H9 (cell line): Measurements from ENCODE around the gene SSUH2. TPM values are rescaled to one million over a fixed set of nuclear protein-coding genes. Genes with fewer than 3 reads are reported as not detected.

ENCODE experiments used
- DNase-seq: peaks from one replicate; pipeline ENCODE4 v3.0.0-alpha.2; 2017
- H2AFZ ChIP-seq: one replicate; pipeline ENCODE4 v1.6.1; 2013; ENCODE audit warnings: mild to moderate bottlenecking, low read length, control low read depth, moderate library complexity
- H2AK5ac ChIP-seq: 2 replicates; pipeline ENCODE4 v1.6.1; 2013; ENCODE audit warnings: low read length, control low read depth, mixed read lengths; ENCODE audit not compliant: insufficient read length
- H2BK120ac ChIP-seq: one replicate; pipeline ENCODE4 v1.6.1; 2013; ENCODE audit warnings: low read depth, mild to moderate bottlenecking, low read length, control low read depth, inconsistent platforms; ENCODE audit not compliant: poor library complexity, severe bottlenecking
- H2BK12ac ChIP-seq: 2 replicates; pipeline ENCODE4 v1.6.1; 2013; ENCODE audit warnings: low read length, control low read depth, mixed read lengths, low read depth; ENCODE audit not compliant: insufficient read length
- H2BK15ac ChIP-seq: 2 replicates; pipeline ENCODE4 v1.6.1; 2013; ENCODE audit warnings: low read depth, low read length, control low read depth
- H2BK20ac ChIP-seq: one replicate; pipeline ENCODE4 v1.6.1; 2013; ENCODE audit warnings: low read depth, mild to moderate bottlenecking, low read length, control low read depth, inconsistent platforms; ENCODE audit not compliant: poor library complexity, severe bottlenecking
- H2BK5ac ChIP-seq: 2 replicates; pipeline ENCODE4 v1.6.1; 2013; ENCODE audit warnings: low read length, control low read depth, mixed read lengths; ENCODE audit not compliant: insufficient read length
- H3K14ac ChIP-seq: 2 replicates; pipeline ENCODE4 v1.6.1; 2013; ENCODE audit warnings: low read length, control low read depth; ENCODE audit not compliant: insufficient read depth
- H3K18ac ChIP-seq: 2 replicates; pipeline ENCODE4 v1.6.1; 2013; ENCODE audit warnings: low read depth, mild to moderate bottlenecking, mixed read lengths, low read length, control low read depth; ENCODE audit not compliant: insufficient read length
- H3K23ac ChIP-seq: 2 replicates; pipeline ENCODE4 v1.6.1; 2013; ENCODE audit warnings: low read length, control low read depth, mixed read lengths, low read depth; ENCODE audit not compliant: insufficient read length
- H3K23me2 ChIP-seq: 2 replicates; pipeline ENCODE4 v1.6.1; 2013; ENCODE audit warnings: low read depth, mild to moderate bottlenecking, mixed read lengths, low read length, control low read depth; ENCODE audit not compliant: insufficient read length, poor library complexity, severe bottlenecking
- H3K27ac ChIP-seq: 2 replicates; pipeline ENCODE4 v1.5.1; 2013; ENCODE audit warnings: low read length, control low read depth, mixed read lengths, low read depth; ENCODE audit not compliant: insufficient read length
- H3K27me3 ChIP-seq: 2 replicates; pipeline ENCODE4 v1.6.1; 2013; ENCODE audit warnings: low read length, control low read depth, inconsistent platforms; ENCODE audit not compliant: insufficient read depth
- H3K4ac ChIP-seq: 2 replicates; pipeline ENCODE4 v1.6.1; 2013; ENCODE audit warnings: low read depth, mild to moderate bottlenecking, control low read depth, inconsistent platforms, low read length, moderate library complexity
- H3K4me1 ChIP-seq: 2 replicates; pipeline ENCODE4 v1.6.1; 2013; ENCODE audit warnings: low read length, control low read depth, inconsistent platforms; ENCODE audit not compliant: insufficient read depth
- H3K4me2 ChIP-seq: 2 replicates; pipeline ENCODE4 v1.6.1; 2013; ENCODE audit warnings: low read length, control low read depth, mixed read lengths; ENCODE audit not compliant: insufficient read length, insufficient read depth
- H3K56ac ChIP-seq: 2 replicates; pipeline ENCODE4 v1.6.1; 2013; ENCODE audit warnings: low read depth, mild to moderate bottlenecking, mixed read lengths, low read length, control low read depth; ENCODE audit not compliant: insufficient read length
- H3K79me1 ChIP-seq: 2 replicates; pipeline ENCODE4 v1.6.1; 2013; ENCODE audit warnings: low read depth, mild to moderate bottlenecking, moderate library complexity, low read length, control low read depth, inconsistent platforms; ENCODE audit not compliant: insufficient read depth, poor library complexity, severe bottlenecking
- H3K79me2 ChIP-seq: 2 replicates; pipeline ENCODE4 v1.6.1; 2013; ENCODE audit warnings: low read length, control low read depth, inconsistent platforms; ENCODE audit not compliant: insufficient read depth
- H3K9ac ChIP-seq: 2 replicates; pipeline ENCODE4 v1.6.1; 2013; ENCODE audit warnings: low read length, control low read depth, mixed read lengths; ENCODE audit not compliant: insufficient read length; ENCODE audit errors: extremely low read depth
- H3K9me3 ChIP-seq: one replicate; pipeline ENCODE4 v1.6.1; 2013; ENCODE audit warnings: low read depth, low read length, inconsistent platforms; ENCODE audit not compliant: control insufficient read depth
- H3T11ph ChIP-seq: one replicate; pipeline ENCODE4 v1.6.1; 2013; ENCODE audit warnings: mild to moderate bottlenecking, low read length, control low read depth, inconsistent platforms
- H4K20me1 ChIP-seq: one replicate; pipeline ENCODE4 v1.6.1; 2013; ENCODE audit not compliant: control insufficient read depth, insufficient read length, insufficient read depth
- H4K5ac ChIP-seq: 2 replicates; pipeline ENCODE4 v1.6.1; 2013; ENCODE audit warnings: low read depth, mild to moderate bottlenecking, mixed read lengths, low read length, control low read depth; ENCODE audit not compliant: insufficient read length
- H4K8ac ChIP-seq: replicated peaks from 2 replicates; pipeline ENCODE4 v1.6.1; 2013; ENCODE audit warnings: low read length, control low read depth, mixed read lengths, low read depth; ENCODE audit not compliant: insufficient read length
- H4K91ac ChIP-seq: 2 replicates; pipeline ENCODE4 v1.6.1; 2013; ENCODE audit warnings: low read depth, mild to moderate bottlenecking, moderate library complexity, mixed read lengths, low read length, control low read depth; ENCODE audit not compliant: insufficient read length
- H3K27ac Mint-ChIP-seq, 3 experiments: 2 replicates in 2 of 3; 3 replicates in 1 of 3; pipeline ENCODE4 v1.8.0; 2020 to 2021; ENCODE audit warnings: mixed read lengths in 3 of 3, mild to moderate bottlenecking in 1 of 3, moderate library complexity in 1 of 3
- H3K27me3 Mint-ChIP-seq: 2 replicates; pipeline ENCODE4 v1.8.0; 2021; ENCODE audit warnings: low read depth, mild to moderate bottlenecking, moderate library complexity, mixed read lengths
- H3K36me3 Mint-ChIP-seq, 3 experiments: 2 replicates in 2 of 3; 3 replicates in 1 of 3; pipeline ENCODE4 v1.8.0; 2020 to 2021; ENCODE audit warnings: low read depth in 3 of 3, mixed read lengths in 3 of 3; ENCODE audit not compliant: insufficient read depth in 1 of 3
- H3K4me1 Mint-ChIP-seq, 2 experiments: 2 replicates each; pipeline ENCODE4 v1.8.0; 2020; ENCODE audit warnings: mixed read lengths in 2 of 2
- H3K4me3 Mint-ChIP-seq, 2 experiments: 2 replicates in 1 of 2; 3 replicates in 1 of 2; pipeline ENCODE4 v1.8.0; 2020 to 2021; ENCODE audit warnings: mild to moderate bottlenecking in 2 of 2, mixed read lengths in 2 of 2, moderate library complexity in 1 of 2
- H3K9me3 Mint-ChIP-seq, 2 experiments: 2 replicates in 1 of 2; 3 replicates in 1 of 2; pipeline ENCODE4 v1.8.0; 2020; ENCODE audit warnings: mild to moderate bottlenecking in 2 of 2, mixed read lengths in 2 of 2, moderate library complexity in 1 of 2
- WGBS: extraction: QIAGEN DNeasy Blood & Tissue Kit; methylation state at CpG from one replicate; pipeline ENCODE4 v1.1.7; 2013; ENCODE audit warnings: missing lambda C conversion rate, low lambda C conversion rate, mixed read lengths; ENCODE audit not compliant: insufficient read length; ENCODE audit errors: extremely low coverage; 5-methylcytosine and 5-hydroxymethylcytosine counted together
- total RNA-seq: library from RNA; stranded (reverse); gene quantifications from 2 replicates; pipeline ENCODE4 v1.2.1, GENCODE V29; 2021
- TF ChIP-seq, protein P1 (sequence below): fragments of 200-600 bp; sonication (generic); conservative IDR thresholded peaks from 3 replicates; pipeline ENCODE4 v1.8.0; 2021; ENCODE audit warnings: antibody characterized with exemption, mild to moderate bottlenecking

SSUH2 gene
- total RNA-seq, 1 experiment from 2014 or later: 0.61 TPM

GRCh38 chr3:8627201-8627940 is 17.2 kb downstream of the SSUH2 start:
- Histone ChIP-seq H3K56ac (no peak overlapping the region), H2AFZ (no peak overlapping the region), H3K79me1 (no peaks in the 10 kb centered on the region), H4K91ac (no peak overlapping the region), H3K18ac (no peak overlapping the region), H2AK5ac (no peak overlapping the region), H3T11ph (no peak overlapping the region), H3K9me3 (no peaks in the 10 kb centered on the region), H3K23ac (no peak overlapping the region), H2BK120ac (no peak overlapping the region), H2BK20ac (no peak overlapping the region), H2BK5ac (no peak overlapping the region), H3K27me3 (no peaks in the 10 kb centered on the region), H3K23me2 (no peaks in the 10 kb centered on the region), H4K5ac (no peak overlapping the region), H3K79me2 (no peaks in the 10 kb centered on the region), H2BK12ac (no peak overlapping the region), H3K9ac (no peak overlapping the region), H3K14ac (no peak overlapping the region; the same call in 1 of the 2 replicates), H3K27ac (no peak overlapping the region), H2BK15ac (no peak overlapping the region), H3K4me2 (no peak overlapping the region), H4K20me1 (no peaks in the 10 kb centered on the region), H3K4ac (no peak overlapping the region), H4K8ac (no peak overlapping the region), H3K4me1 (no peaks in the 10 kb centered on the region; the same call in 1 of the 2 replicates)
- Mint-ChIP-seq H3K4me1 (peaks cover 14 to 18% of the 10 kb centered on the region in 2 experiments), H3K4me3 (no peak overlapping the region), H3K36me3 (no peaks in the 10 kb centered on the region), H3K27ac (no peak overlapping the region), H3K9me3 (no peaks in the 10 kb centered on the region), H3K27me3 (peaks cover 2% of the 10 kb centered on the region)
- no peak for DNase-seq
- TF ChIP-seq, protein P1, sequence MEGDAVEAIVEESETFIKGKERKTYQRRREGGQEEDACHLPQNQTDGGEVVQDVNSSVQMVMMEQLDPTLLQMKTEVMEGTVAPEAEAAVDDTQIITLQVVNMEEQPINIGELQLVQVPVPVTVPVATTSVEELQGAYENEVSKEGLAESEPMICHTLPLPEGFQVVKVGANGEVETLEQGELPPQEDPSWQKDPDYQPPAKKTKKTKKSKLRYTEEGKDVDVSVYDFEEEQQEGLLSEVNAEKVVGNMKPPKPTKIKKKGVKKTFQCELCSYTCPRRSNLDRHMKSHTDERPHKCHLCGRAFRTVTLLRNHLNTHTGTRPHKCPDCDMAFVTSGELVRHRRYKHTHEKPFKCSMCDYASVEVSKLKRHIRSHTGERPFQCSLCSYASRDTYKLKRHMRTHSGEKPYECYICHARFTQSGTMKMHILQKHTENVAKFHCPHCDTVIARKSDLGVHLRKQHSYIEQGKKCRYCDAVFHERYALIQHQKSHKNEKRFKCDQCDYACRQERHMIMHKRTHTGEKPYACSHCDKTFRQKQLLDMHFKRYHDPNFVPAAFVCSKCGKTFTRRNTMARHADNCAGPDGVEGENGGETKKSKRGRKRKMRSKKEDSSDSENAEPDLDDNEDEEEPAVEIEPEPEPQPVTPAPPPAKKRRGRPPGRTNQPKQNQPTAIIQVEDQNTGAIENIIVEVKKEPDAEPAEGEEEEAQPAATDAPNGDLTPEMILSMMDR: no peak
- WGBS: no CpG with 5 or more reads among the region's 19 CpGs
